ENCODE measurements around the gene WDR86.

The WDR86 gene, protein sequence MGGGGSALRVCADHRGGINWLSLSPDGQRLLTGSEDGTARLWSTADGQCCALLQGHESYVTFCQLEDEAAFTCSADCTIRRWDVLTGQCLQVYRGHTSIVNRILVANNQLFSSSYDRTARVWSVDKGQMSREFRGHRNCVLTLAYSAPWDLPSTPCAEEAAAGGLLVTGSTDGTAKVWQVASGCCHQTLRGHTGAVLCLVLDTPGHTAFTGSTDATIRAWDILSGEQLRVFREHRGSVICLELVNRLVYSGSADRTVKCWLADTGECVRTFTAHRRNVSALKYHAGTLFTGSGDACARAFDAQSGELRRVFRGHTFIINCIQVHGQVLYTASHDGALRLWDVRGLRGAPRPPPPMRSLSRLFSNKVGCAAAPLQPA

DNA sequence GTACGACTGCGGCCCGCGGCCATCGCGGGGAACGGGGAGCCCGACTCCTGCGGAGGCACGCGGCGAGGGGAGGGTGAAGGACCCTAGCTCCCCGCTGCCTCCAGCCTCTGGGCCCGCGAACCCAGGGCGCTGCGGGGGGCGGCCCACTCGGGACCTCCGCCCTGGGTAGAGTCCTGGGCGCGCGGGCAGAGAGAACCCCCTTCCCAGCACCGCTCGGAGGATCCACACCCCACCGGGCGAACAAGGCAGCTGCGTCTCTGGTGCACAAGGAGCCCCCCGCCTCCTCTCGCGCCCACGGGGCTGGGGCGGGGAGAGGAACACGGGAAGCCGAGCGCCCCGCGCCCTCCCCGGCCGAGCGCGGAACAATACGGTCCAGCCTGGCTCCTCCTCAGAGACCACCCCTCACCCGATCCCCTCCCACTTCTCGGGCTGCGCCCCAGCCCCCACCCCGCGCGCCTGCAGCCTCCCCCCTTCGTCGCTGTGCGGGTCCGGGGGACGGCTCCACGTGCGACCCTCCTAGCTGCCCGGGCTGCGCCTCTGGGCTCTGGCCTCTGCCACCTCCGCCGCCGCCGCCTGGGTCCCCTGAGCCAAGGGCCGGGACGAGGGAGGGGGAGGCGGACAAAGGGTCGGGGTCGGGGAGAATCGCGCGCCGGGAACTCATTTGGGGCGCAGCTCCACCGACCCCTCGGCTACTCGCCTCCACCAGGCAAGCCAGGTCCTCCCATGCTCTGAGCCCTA lies at the start of gene WDR86:
TSS of gene WDR86 (minus strand) at position 372 of the 738 bp plus-strand sequence. CDS start 449 bp downstream, outside the sequence.
- DNase-seq (ENCODE audit: low read depth), result no peak

DNA sequence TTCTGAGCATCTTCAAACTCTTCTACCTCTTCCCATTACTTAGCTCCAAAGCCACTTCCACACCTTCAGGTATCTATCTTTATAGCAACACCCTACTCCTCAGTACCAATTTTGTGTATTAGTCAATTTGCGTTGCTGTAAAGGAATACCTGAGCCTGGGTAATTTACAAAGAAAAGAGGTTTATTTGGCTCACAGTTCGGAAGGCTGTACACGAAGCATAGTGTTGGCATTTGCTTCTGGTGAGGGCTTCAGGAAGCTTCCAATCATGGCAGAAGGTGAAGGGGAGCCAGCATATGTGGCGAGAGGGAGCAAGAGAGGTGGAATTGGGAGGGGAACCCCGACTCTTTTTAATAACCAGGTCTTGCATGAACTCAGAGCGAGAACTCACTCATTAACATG lies 47.7 kb upstream of the WDR86 start:
- DNase-seq (ENCODE audit: low read depth), result no peak

DNA sequence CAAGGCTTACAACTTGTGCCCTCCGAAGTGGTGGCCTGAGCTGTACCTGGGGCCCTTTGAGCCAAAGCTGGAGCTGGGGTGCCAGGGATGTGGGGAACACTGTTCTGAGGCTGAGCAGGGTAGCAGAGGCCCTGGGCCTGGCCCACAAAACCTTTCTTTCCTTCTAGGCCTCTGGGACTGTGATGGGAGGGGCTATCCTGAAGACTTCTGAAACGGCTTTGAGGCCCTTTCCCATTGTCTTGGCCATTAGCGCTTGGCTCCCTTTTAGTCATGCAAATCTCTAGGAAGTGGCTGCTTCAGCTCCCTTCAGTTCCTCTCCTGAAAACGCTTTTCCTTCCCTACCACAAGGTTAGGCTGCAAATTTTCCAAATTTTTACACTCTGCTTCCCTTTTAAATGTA lies 46.9 kb upstream of the WDR86 start:
- DNase-seq (ENCODE audit: low read depth), result no peak

DNA sequence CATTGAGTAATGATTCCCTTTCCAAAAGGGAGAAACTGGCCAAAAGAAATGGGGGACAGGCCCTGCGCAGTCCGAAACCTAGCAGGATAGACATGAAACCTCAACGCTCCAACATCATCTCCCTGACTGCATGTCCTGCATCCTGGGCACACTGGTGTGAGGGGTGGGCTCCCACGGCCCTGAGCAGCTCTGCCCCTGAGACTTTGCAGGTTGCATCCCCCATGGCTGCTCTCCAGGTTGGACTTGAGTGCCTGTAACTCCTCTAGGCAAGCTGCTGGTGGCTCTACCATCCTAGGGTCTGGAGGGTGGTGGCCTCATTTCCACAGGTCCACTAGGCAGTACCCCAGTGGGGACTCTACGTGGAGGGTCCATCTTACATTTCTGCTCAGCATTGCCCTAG lies 46.4 kb upstream of the WDR86 start:
- no peak for DNase-seq (ENCODE audit: low read depth)

DNA sequence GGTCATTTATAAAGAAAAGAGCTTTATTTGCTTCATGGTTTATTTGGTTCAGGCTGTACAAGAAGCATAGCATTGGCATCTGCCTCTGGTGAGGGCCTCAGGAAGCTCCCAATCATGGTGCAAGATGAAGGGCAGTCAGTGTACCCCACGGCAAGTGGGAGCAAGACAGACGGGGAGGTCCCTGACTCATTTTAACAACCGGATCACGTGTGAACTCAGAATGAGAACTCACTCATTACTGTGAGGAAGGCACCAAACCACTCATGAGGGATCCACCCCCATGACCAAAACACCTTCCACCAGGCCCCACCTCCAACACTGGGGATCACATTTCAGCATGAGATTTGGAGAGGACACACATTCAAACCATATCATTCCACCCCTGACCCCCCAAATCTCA lies 45.9 kb upstream of the WDR86 start:
- DNase-seq (ENCODE audit: low read depth), result no peak

DNA sequence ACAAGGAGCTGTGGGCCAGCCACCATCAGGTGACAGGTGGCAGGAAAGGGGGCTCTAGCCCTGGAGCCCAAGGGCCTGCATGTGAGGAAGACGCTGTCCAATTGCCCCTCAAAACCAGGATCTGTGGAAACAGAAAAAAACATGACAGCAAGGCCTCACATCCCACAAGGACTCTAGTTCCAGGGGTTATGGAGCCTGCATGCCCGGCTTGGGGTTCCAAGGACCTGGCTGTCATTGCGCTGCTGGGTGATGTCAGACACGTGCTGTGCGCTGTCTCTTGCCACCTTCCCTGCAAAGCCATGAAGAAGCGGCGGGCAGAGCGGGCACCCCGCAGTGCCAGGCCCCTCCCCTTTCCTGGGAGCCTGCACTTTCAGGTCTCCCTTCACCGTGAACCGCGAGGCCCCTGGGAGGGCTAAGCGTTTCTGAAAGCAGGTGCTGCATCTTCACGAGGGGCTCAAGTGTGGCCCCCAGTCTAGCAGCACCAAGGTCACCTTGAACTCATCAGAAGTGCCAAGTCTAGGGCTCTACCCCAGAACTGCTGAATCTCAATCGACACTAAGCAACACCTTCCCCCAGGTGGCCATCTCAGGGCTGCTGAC lies 45.2 kb upstream of the WDR86 start:
- no peak for DNase-seq (ENCODE audit: low read depth)

DNA sequence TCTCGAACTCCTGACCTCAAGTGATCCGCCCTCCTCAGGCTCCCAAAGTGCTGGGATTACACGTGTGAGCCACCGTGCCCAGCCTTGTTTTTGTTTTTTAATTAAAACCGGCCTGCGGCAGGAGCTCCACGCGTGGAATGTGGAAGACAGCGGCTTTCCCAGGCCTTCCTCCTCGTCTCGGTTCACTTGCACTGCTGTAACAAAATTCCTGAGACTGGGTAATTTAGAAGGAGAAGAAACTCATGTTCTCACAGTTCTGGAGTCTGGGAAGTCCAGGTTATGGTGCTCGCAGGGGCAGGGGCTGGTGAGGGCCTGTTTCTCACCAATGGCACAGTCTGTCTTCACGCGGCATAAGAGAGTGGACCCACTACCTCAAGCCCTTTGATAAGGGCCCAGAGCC lies 44.5 kb upstream of the WDR86 start:
- DNase-seq (ENCODE audit: low read depth), result no peak

DNA sequence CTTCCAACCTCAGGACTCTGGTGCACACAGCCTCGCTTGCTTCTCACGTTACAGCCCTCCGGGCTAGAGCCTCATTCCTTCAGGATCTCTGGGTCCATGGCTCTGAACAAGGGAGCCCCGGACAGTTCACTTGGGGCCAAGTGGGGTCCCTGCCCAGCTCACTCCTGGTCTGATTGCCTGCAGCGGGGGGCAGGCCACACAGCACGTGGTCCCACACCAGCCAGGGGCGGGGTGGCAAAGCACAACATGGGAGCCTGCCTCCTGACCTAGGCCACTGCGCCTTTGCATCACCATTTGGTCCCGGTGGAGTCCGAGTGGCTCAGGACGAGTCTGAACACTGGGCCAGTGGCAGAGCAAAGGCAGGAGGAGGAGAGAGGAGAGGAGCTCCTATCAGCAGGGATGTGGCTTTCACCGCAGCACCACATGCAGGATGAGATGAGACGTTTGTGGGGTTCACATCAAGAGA lies 43.5 kb upstream of the WDR86 start:
- no peak for DNase-seq (ENCODE audit: low read depth)

DNA sequence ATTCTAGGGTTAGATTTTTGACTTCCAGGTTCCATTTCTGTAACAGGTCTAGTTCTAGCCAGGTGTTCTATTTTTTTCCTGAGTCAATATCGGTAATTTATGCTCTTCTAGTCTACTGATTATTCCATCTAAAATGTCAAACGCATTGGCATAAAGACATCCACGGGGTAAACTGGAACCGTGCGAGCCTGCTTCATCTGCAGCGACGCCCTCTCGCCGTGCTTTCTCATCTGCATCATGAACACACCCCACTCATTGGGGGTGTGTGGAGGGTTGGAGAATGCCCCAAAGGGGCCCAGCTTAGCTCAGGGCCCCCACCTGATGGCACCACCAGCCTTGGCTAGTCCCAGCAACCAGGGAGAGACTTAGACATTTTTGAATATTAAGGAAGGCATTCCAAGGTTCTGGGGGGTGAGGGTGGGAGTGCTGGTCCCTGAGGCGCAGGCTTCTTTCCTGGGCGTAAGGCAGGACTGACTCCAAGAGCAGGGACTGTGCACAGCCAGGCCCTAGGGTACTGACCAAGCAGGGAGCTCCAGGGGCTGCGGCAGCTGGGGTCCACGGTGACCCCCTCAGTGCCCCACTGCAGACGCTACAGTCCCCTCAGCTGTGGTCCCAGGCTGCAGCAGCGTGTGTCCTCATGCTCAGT lies 43.0 kb upstream of the WDR86 start:
- no peak for DNase-seq (ENCODE audit: low read depth)

DNA sequence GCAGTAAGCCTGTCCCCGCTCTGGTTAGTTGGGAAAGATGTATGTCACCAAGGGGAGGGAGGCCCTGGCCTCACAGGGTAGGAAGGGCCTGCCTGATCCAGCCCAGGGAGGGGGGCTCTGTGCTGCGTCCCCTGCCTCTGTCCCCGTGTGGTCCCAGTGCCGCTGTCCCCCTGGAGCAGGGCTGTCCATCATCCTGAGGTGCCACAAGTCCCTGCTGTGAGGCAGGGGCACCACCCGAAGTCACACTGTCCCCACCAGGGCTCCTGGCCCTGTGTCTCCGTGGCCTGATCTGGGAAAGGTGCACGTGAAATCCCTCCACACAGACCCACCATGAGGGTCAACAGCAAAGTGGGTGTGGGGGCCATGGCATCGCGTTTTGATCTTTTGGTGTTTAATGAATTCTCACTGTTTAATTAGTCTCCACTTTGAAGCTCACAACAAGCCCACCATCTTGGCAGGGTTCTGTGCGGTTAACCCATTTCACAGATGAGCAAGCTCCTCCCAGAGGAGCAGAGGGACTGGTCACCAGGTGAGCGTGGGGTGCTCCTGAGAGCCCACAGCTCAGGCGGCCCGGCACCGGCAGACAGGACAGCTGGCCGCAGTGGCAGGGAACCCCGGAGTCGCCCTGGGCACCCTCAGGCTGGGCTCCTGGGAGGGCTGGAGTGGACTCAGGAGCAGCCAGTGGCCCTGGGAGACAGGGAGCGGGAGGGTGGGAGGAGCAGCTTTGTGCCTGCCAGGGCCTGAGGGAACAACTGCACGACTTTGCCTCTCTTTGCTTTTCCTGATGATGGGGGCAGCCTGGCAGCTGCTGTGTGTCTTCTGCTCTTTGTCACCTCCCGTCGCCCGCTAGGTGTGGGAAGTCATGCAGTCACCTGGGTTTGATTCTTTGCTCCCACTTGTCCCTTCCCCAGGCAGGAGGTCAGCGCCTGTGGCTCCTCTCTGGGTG lies 42.1 kb upstream of the WDR86 start:
- DNase-seq (ENCODE audit: low read depth), result no peak

DNA sequence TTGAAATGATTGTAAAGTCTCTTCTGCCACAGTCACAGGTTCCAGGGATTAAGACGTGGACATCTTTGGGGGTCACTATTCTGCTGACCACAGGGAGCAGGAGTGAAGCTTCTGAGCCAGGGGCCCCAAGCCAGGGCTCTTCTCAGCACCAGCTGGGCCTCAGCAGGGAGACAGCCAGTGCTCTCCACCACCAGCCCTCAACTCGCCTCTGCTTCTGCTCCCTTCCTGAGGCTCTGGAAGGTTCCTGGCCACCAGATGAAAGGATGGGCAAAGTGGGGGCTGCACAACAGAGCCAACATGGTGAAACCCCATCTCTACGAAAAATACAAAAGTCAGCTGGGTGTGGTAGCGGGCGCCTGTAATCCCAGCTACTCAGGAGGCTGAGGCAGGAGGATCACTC lies 41.3 kb upstream of the WDR86 start:
- DNase-seq (ENCODE audit: low read depth), result no peak

DNA sequence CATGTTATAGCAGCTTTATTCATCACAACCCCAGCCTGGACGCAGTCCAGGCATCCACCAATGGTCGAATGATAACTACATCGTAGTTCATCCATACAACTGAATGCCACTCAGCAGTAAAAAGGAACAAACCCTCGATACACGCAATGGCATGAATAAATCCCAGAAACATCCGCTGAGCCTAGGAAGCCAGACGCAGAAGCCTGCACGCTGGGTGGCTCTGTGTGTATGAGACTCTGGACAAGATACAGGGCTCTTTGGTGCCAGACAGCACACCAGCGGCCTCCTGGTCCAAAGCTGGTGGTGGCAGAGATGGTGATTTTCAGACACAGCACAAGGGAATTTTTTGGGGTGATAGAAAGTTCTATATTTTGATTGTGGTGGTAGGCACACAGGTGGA lies 40.2 kb upstream of the WDR86 start:
- DNase-seq (ENCODE audit: low read depth), result no peak

DNA sequence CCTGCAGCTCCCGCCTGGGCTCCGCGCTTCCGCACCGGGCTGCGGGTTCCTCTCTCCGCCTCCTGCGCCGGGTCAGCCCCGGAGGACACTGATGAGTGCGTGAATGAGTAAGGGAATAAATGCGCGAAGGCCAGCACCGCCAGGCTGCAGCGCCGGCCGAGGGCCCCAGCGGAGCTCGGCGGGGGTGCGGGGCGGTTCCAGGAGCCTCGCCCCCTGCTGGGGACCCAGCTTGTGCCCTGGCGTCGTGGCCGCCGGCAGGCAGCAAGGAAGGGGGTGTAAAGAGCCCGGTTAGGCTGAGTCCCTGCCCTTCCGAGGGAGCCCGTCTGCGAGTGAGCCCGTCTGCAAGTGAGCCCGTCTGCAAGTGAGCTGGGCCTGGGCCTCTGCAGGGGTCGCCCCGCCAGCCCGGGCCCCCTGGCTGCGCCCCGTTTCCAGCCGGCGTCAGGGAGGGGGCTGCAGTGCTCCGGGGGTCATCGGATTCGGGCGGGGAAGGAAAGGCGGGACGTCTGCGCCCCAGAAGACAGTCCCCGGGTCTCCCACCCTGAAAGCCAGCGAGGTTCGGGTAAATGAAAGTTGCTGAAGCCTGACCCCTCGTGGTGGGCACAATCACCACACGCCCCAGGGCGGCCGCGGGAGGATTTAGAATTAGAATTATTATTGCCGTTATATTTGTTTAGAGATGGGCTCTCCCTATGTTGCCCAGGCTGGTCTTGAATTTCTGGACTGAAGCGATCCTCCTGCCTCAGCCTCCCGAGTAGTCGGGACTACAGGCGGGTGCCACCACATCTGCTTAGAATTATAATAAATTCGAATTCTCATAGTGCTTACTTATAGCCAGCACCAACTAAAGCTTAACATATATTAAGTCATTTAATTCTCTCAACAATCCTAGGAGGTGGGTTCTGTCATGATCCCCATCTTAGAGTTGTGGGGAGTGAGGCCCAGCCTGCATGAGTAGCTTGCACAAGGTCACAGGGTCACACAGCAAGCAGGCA lies 38.7 kb upstream of the WDR86 start:
- peak; percentile 73 for DNase-seq (ENCODE audit: low read depth)

DNA sequence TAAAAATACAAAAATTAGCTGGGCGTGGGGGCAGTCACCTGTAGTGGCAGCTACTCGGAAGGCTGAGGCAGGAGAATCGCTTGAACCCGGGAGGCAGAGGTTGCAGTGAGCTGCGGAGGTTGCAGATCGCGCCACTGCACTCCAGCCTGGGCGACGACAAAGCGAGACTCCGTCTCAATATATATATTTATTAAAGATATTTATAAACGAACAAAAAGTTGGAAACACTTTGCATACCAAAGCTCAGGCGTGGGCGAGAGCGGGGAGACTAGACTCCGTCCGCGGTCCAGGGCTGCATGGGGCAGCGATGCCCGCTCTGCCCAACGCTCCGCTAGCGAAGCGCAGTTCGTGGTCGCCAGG lies 38.0 kb upstream of the WDR86 start:
- no peak for DNase-seq (ENCODE audit: low read depth)

DNA sequence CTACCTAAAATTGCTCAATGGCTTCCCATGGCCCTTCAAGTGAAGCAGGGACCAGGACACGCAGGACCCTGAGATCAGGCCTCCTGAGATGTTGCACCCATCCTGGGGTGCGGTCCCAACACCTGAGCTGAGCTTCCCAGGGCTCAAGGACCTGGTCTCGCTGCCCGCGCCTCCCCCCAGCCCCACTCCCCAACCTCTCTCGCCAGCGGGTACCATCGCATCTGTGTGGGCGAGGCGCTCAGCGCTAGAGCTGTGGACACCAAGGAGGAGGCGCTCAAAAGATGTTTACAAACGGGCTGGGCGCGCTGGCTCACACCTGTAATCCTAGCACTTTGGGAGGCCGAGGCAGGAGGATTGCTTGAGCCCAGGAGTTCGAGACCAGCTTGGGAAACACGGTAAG lies 37.5 kb upstream of the WDR86 start:
- DNase-seq (ENCODE audit: low read depth), result no peak

DNA sequence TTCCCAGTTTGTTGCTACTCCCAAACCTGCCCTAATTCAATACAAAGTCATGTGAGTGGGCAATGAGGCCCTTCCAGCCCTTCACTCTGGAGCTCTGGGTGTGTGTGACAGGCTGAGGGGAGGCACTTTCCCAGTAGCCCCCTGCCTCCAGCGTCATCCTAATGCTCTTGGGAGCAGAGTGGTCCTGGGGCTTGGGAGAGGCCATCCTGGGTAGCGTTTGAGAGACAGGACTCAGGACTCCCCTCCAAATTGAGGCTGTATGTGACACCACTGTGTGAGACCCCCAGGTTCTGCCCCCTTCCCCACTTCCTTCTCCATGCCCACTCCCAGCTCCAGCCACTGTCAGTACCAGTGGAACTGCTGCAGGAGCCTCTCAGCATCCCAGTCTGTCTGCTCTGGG lies 36.6 kb upstream of the WDR86 start:
- DNase-seq (ENCODE audit: low read depth), result no peak

DNA sequence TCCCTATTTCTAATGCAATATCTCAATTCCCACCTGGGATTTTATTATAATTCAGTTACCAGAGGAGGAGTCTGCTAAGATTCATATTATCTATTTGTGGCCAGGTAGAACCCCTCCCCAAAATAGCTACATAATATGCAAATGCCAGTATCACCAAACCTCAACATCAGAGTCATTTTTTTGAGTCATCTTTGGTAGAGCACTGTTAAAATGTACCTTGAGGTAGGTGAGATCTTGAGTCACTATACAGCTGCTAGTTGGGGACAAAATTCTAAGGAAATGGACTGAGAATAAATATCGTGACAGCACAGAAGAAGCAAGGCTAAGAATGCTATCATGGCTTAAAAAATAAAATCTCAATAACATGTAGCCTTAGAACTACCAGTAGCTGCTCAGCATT lies 34.8 kb upstream of the WDR86 start:
- DNase-seq (ENCODE audit: low read depth), result no peak

DNA sequence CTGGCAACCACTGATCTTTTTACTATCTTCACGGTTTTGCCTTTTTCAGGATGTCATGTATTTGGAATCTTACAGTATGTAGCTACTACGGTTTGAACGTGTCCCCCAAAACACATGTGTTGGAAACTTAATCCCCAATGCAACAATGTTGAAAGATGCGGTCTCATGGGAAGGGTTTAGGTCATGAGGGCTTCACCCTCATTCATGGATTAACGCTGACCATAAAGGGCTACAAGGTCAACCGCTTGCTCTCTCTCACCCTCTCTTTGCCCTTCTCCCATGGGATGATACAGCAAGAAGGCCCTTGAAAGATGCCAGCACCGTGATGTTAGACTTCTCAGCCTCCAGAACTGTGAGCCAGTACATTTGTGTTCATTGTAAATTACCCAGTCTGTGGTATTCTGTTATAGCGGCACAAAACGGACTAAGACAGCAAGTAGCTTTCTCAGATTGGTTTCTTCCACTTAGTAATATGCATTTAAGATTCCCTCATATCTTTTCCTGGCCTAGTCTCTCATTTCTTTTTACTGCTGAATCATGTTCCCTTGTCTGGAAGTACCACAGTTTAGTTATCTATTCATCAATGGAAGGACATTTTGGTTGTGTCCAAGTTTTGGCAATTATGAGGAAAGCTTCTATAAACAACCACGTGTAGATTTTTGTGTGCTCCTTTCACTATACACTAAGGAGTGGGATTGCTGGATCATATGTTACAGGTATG lies 33.1 kb upstream of the WDR86 start:
- DNase-seq (ENCODE audit: low read depth), result no peak

DNA sequence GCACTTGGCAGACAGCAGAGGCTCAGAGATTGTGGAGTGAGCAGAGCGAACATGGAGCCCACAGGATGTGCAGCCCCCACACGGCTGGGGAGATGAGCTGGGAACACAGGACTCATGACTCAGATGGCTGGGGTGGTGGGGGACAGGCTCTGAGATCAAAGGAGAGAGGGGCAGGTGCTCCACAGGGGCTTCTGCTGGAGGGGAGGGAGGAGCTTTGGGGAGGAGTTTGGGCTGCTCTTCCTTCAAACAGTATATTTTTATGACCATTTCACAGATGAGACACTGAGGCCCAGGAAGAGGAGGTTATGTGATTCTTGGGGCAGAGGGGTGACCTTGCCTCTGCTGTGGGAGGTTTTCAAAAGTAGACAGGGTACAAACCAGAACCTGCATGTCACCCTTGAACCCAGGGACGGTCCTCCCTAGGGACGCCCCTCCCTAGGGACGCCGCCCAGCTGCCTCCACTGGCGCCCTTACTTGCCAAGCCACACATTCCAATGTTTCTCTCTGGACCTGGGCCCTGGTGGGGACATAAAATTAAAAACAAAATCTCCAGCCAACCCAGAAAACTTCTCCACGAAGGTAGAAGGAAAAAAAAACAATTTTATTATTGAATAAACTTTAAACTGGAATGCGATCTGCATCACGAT lies 31.1 kb upstream of the WDR86 start:
- DNase-seq (ENCODE audit: low read depth), result no peak

Data from activated T-cell treated with anti-CD3 and anti-CD28 coated beads for 1 hour (primary cell).